ENCODE data around the gene MYH14.

MYH14 gene

GRCh38 chr19:50263176-50263575 lies 59.8 kb downstream of the MYH14 start:
- Mint-ChIP-seq H3K4me1 (no peaks in the 10 kb centered on the region), H3K27me3 (ENCODE audit: low read depth) (peaks cover 10% of the 10 kb centered on the region), H3K4me3 (no peak overlapping the region), H3K9me3 (no peaks in the 10 kb centered on the region), H3K27ac (no peak overlapping the region), H3K36me3 (ENCODE audit: low read depth) (no peaks in the 10 kb centered on the region)
- no peak for TF ChIP-seq CTCF (IDR thresholded peaks at IDR 0.05; ENCODE audit: unreplicated experiment in 3 of 3)

GRCh38 chr19:50264483-50265186 lies 61.2 kb downstream of the MYH14 start:
- peaks cover 10% of the 10 kb centered on the region for H3K27me3 Mint-ChIP-seq (ENCODE audit: low read depth)
- H3K9me3 Mint-ChIP-seq, result no peaks in the 10 kb centered on the region
- no peaks in the 10 kb centered on the region for H3K4me1 Mint-ChIP-seq
- H3K4me3 Mint-ChIP-seq, result no peak overlapping the region
- H3K27ac Mint-ChIP-seq, result no peak overlapping the region
- no peaks in the 10 kb centered on the region for H3K36me3 Mint-ChIP-seq (ENCODE audit: low read depth)
- no peak for TF ChIP-seq CTCF (IDR thresholded peaks at IDR 0.05; ENCODE audit: unreplicated experiment in 3 of 3)

DNA sequence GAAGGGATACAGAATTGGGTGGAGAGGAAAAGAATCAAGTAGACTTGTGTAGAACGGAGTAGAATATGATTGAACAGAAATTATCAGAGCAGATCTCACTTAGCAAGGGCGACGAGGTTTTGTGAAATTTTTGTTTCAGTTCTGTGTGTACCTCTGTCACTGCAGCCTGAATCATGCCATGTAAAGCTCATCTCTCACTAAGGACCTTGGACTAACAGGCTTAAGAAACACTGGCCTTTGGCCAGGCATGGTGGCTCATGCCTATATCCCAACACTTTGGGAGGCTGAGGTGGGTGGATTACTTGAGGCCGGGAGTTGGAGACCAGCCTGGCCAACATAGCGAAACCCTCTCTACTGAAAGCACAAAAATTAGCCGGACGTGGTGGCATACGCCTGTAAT lies 62.6 kb downstream of the MYH14 start:
- H3K4me1 Mint-ChIP-seq, result no peaks in the 10 kb centered on the region
- no peak overlapping the region for H3K27ac Mint-ChIP-seq
- no peaks in the 10 kb centered on the region for H3K36me3 Mint-ChIP-seq (ENCODE audit: low read depth)
- H3K9me3 Mint-ChIP-seq, result no peaks in the 10 kb centered on the region
- H3K27me3 Mint-ChIP-seq (ENCODE audit: low read depth), result peaks cover 10% of the 10 kb centered on the region
- no peak for TF ChIP-seq CTCF (IDR thresholded peaks at IDR 0.05; ENCODE audit: unreplicated experiment in 3 of 3)
- no peak overlapping the region for H3K4me3 Mint-ChIP-seq

GRCh38 chr19:50266896-50267295 lies 63.5 kb downstream of the MYH14 start:
- Mint-ChIP-seq H3K27ac (no peak overlapping the region), H3K27me3 (ENCODE audit: low read depth) (peaks cover 10% of the 10 kb centered on the region), H3K9me3 (no peaks in the 10 kb centered on the region), H3K4me1 (no peaks in the 10 kb centered on the region), H3K4me3 (no peak overlapping the region), H3K36me3 (ENCODE audit: low read depth) (no peaks in the 10 kb centered on the region)
- TF ChIP-seq CTCF (IDR thresholded peaks at IDR 0.05; ENCODE audit: unreplicated experiment in 3 of 3), result no peak

- peaks cover 7% of the 10 kb centered on the region for H3K27me3 Mint-ChIP-seq (ENCODE audit: low read depth)
- no peak overlapping the region for H3K4me3 Mint-ChIP-seq
- no peaks in the 10 kb centered on the region for H3K36me3 Mint-ChIP-seq (ENCODE audit: low read depth)
- H3K27ac Mint-ChIP-seq, result no peak overlapping the region
- H3K4me1 Mint-ChIP-seq, result no peaks in the 10 kb centered on the region
- H3K9me3 Mint-ChIP-seq, result no peaks in the 10 kb centered on the region
- no peak for TF ChIP-seq CTCF (IDR thresholded peaks at IDR 0.05; ENCODE audit: unreplicated experiment in 3 of 3)
Measured at GRCh38 chr19:50268041-50268440, 64.6 kb downstream of the MYH14 start.

DNA sequence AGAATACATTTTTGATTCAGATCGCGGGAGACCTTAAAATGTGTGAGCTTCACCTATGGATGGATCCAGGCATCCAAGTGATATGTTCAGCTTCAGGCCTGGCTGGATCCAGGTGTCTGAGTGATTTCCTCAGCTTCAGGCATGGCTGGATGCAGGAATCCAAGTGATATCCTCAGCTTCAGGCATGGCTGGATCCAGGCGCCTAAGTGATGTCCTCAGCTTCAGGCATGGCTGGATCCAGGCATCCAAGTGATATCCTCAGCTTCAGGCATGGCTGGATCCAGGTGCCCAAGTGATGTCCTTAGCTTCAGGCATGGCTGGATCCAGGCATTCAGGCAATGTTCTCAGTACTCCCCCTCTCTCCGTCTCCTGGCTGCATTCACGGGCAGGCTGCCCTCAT lies 65.1 kb downstream of the MYH14 start:
- TF ChIP-seq CTCF (IDR thresholded peaks at IDR 0.05; ENCODE audit: unreplicated experiment in 3 of 3), result no peak
- Mint-ChIP-seq H3K36me3 (ENCODE audit: low read depth) (no peaks in the 10 kb centered on the region), H3K9me3 (no peaks in the 10 kb centered on the region), H3K4me3 (no peak overlapping the region), H3K27me3 (ENCODE audit: low read depth) (peaks cover 7% of the 10 kb centered on the region), H3K4me1 (no peaks in the 10 kb centered on the region), H3K27ac (no peak overlapping the region)
